Cardiac fibroblast (primary cell): Measurements from ENCODE around the gene MSL2.
A peak's percentile ranks its signal among the peaks of the same experiment; 100 is the strongest.
"Not testable (repeated sequence)": the region's sequence is repeated elsewhere in the genome, so short reads cannot be mapped to it uniquely, and the experiment has no call there.

Experiments
- DNase-seq, 2 donors: peaks; one replicate each; pipeline versions ENCODE4 v3.0.0 to v3.0.0-alpha.2; 2010; ENCODE audit warnings: low read depth in 2 of 2
- H3K4me3 ChIP-seq, 2 donors: replicated peaks in 1 of 2; 1 replicate in 1 of 2; 2 replicates in 1 of 2; pipeline ENCODE4 v1.5.1; 2011; ENCODE audit warnings: low read depth in 2 of 2, low read length in 2 of 2, mild to moderate bottlenecking in 2 of 2, moderate library complexity in 1 of 2
- TF ChIP-seq, protein P1 (sequence below): IDR thresholded peaks from one replicate; pipeline ENCODE4 v1.5.1; 2011; ENCODE audit warnings: low read depth, mild to moderate bottlenecking, low read length, inconsistent platforms

The MSL2 gene

DNA sequence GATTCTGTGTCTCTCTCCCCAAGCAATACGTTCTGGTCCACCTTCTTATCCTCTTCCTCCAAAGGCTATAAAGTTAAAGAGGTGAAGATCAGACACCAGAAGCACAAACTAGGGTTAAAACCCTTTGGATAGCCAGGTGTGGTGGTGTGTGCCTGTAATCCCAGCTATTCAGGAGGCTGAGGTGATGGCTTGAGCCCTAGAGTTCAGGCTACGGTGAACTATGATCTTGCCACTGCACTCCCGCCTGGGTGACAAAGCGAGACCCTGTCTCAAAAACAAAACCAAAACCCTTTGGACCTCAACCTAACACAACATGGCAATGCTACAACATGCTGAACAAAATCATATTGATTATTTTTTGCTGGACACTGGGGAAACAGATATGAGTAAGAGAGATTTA is 43.2 kb downstream of the MSL2 start:
- no peak overlapping the region for H3K4me3 ChIP-seq
- TF ChIP-seq, protein P1, sequence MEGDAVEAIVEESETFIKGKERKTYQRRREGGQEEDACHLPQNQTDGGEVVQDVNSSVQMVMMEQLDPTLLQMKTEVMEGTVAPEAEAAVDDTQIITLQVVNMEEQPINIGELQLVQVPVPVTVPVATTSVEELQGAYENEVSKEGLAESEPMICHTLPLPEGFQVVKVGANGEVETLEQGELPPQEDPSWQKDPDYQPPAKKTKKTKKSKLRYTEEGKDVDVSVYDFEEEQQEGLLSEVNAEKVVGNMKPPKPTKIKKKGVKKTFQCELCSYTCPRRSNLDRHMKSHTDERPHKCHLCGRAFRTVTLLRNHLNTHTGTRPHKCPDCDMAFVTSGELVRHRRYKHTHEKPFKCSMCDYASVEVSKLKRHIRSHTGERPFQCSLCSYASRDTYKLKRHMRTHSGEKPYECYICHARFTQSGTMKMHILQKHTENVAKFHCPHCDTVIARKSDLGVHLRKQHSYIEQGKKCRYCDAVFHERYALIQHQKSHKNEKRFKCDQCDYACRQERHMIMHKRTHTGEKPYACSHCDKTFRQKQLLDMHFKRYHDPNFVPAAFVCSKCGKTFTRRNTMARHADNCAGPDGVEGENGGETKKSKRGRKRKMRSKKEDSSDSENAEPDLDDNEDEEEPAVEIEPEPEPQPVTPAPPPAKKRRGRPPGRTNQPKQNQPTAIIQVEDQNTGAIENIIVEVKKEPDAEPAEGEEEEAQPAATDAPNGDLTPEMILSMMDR: no peak
- DNase-seq: no peak

DNA sequence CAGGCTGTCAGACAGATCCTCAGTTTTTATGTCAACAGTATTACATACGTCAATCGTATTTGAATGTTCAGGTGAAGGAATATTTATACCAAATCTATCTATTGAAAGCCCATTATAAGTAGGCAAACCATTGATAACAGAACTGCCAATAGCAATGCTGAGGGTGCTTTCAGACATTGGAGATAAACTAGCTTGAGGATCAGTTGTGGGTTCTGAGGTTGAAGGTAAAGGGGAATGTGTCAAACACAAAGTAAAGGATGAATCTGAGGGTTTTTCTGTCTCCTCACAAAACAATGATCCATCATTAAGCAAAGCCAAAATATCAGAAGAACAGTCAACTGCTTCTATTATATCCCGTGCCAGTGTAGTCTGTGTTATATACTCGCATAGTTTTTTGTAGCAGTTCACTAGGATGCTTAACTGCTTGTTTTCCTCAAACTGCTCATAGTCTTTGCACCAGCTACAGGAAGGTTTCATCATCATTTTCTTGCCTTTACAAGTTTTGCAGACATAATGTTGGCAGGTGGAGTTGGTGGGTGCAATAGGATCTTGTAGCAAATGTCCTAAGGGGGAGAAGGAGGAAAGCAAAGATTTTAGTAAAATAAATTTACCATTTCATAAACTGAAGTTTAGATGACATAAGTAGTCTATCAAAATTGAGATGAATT is 43.8 kb downstream of the MSL2 start:
- no peak for DNase-seq
- TF ChIP-seq, protein P1: no peak
- H3K4me3 ChIP-seq: no peak overlapping the region

DNA sequence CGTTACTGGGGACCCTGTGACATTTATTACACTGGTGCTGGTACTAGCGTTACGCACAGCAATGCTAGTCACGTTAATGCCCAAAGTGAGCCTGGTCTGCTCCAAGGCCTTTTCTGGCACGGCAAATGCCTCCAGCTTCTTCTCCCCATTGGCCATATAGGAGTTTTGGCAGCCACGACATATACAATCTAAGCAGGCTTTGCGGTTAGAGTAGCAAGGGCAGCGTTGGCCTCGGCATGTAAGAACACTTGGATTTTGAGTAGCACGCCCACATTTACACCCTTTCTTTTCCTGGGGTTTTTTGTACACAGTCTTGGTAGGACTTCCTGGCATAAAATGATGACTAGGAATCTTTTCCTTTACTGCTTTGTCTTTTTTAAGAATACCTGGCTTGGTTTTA is 44.9 kb downstream of the MSL2 start:
- TF ChIP-seq, protein P1: no peak
- no peak overlapping the region for H3K4me3 ChIP-seq
- no peak for DNase-seq

DNA sequence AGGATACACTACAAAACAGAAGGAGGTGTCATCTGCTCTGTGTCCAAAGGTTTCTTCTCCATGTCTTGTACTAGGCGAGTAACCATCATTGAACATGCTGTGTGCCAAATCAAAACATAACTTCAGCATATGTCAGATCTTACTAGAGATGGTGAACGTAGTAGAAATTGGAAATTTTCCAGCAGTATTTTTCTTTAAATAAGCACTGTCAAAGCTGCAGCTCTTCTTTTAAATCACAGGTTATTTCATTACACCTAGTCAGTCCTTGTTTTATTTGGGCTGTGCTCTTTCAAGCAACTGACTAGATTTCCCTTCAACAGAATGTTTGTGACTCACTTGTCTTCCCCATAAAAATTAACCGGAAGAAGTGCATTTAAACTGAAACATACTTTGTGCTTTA is 46.5 kb downstream of the MSL2 start:
- peak in 1 of 2 donors; percentile 54 for DNase-seq
- TF ChIP-seq, protein P1: no peak
- no peak overlapping the region for H3K4me3 ChIP-seq

DNA sequence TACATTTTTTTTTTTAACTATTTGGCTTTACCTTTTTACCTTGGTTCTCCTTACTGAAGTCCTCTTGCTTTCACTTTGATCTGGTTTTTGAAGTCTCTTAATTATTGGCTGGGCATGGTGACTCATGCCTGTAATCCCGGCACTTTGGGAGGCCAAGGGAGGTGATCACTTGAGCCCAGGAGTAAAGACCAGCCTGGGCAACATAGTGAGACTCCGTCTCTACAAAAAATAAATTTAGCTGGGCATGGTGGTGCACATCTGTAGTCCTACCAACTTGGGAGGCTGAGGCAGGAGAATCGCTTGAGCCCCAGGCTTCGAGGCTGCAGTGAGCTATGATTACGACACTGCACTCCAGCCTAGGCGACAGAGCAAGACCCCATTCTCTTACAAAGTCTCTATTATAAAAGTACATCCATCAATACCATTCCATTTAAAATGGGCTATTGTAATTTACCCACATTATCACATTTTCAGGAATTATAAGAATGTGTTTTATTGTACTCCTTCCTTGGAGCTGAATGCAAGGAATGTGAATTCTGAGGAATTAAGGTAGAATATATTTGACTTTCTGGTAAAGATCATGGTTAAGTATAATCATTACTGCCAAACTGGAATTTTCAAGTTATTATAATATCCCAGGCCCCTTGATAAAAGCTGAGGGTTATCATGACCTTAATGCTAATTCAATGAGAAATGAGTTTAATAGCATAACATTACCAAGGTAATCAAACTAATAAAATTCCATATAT is 49.0 kb downstream of the MSL2 start:
- H3K4me3 ChIP-seq: no peak overlapping the region
- DNase-seq: no peak
- TF ChIP-seq, protein P1: no peak

DNA sequence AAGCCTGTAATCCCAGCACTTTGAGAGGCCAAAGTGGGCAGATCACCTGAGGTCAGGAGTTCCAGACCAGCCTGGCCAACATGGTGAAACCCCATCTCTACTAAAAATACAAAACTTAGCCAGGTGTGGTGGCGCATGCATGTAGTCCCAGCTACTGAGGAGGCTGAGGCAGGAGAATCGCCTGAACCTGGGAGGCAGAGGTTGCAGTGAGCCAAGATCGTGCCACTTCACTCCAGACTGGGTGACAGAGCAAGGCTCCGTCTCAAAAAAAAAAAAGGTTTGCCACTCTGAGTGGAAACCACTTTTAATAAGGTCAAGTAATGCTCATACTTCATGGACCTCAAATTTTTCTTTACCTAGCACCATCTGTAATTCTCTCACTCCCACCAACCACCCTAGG is 51.7 kb downstream of the MSL2 start:
- DNase-seq, H3K4me3 ChIP-seq: not testable (repeated sequence)

DNA sequence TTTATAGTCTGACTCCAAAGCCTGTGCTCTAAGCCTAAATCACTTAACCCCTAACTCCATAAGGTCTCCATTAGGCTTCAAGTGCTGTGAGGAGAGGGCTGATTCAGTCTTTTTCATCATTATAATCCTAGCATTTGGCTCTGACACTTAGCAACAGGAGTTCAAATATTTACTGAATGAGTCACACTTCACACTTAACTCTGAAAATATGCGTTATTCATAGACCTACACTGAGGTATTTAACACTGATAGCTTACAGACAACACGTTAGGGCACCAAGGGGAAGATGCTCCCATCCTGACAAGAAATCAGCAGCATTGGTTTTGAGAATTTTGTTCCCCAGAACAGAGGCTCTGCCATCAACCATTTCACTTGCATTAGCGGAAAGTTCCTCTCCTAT is 53.5 kb downstream of the MSL2 start:
- peak; percentile 83 to 88 for DNase-seq
- no peak overlapping the region for H3K4me3 ChIP-seq
- TF ChIP-seq, protein P1: no peak
